Naive B cell (primary cell): ENCODE results near the gene CD63. TPM values are rescaled to one million over a fixed set of nuclear protein-coding genes. Genes with fewer than 3 reads are reported as not detected.

Experiments
- ATAC-seq, 2 donors: fragments of 150-1000 bp; cut with Tn5 transposase; 2 replicates each; pipeline ENCODE4 v1.10.0; 2021; ENCODE audit warnings: low read depth in 2 of 2, mild to moderate bottlenecking in 2 of 2, moderate library complexity in 2 of 2
- DNase-seq: peaks from one replicate; pipeline ENCODE4 v3.0.0; 2022
- H3K27ac Mint-ChIP-seq, 6 donors: one replicate each; pipeline ENCODE4 v1.8.0; 2020 to 2022; ENCODE audit warnings: mild to moderate bottlenecking in 6 of 6, mixed read lengths in 6 of 6, moderate library complexity in 5 of 6, inconsistent platforms in 2 of 6
- H3K27me3 Mint-ChIP-seq, 3 donors: one replicate each; pipeline ENCODE4 v1.8.0; 2021 to 2022; ENCODE audit warnings: mixed read lengths in 3 of 3, mild to moderate bottlenecking in 1 of 3
- H3K36me3 Mint-ChIP-seq, 2 donors: one replicate each; pipeline ENCODE4 v1.8.0; 2020 to 2022; ENCODE audit warnings: mixed read lengths in 2 of 2, inconsistent platforms in 1 of 2, mild to moderate bottlenecking in 1 of 2
- H3K4me1 Mint-ChIP-seq, 3 donors: one replicate each; pipeline ENCODE4 v1.8.0; 2020 to 2022; ENCODE audit warnings: mixed read lengths in 3 of 3, inconsistent platforms in 1 of 3, mild to moderate bottlenecking in 1 of 3, moderate library complexity in 1 of 3
- H3K4me3 Mint-ChIP-seq, 8 donors: one replicate each; pipeline ENCODE4 v1.8.0; 2020 to 2022; ENCODE audit warnings: mild to moderate bottlenecking in 8 of 8, mixed read lengths in 8 of 8, moderate library complexity in 8 of 8, inconsistent platforms in 2 of 8
- H3K9me3 Mint-ChIP-seq, 7 donors: one replicate each; pipeline ENCODE4 v1.8.0; 2020 to 2022; ENCODE audit warnings: mixed read lengths in 7 of 7, mild to moderate bottlenecking in 5 of 7, inconsistent platforms in 2 of 7, moderate library complexity in 1 of 7
- polyA plus RNA-seq, 6 donors: library from polyadenylated mRNA; unstranded; fragments of 300-500 nt; fragmentation: Illumina TruSeq; gene quantifications; one replicate each; pipeline ENCODE4 v1.2.3, GENCODE V29; 2021; ENCODE audit warnings: low read depth in 6 of 6

Gene CD63
- polyA plus RNA-seq, 6 donors from 2014 or later: 115 to 150 (median 142) TPM

DNA sequence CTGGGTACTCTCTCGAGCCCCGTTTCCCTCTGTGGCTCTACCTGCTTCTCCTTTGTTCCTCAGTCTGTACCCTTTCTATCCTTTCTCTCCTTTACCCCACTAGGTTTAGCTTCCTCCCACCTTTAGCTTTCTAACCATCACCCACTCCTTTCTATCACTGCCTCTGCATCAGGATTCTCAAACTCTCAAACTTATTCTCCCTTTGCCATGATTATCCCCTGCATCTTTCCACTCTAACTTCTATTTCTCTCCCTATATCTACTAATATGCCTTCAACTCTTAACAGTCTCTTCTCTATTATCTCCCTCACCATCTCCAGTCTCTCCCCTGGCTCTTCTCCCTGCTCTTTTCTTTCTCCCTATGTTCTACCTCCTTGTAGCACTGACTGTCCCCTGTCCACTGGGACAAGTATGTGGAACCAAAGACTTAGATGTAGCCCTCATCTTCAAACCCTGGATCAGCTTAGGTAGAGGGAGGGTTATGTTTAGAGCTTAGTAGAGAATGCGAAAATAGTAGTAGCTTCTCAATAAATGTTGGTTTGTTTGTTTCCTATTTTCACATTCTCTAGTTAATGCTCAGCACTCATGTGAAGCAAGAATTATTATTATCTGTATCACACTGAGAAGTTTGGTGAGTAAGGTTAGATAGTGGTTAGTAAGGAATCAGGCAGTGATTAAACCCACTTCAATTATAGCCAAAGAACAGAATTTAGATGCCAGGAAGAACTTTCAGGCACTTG is 17.5 kb upstream of the CD63 start:
- Mint-ChIP-seq H3K27ac (peak overlapping the region; percentile 1 to 95 (median 42)), H3K4me3 (peak overlapping the region; percentile 45 to 95 (median 76)), H3K27me3 (no peaks in the 10 kb centered on the region), H3K36me3 (peaks cover 0 to 12% of the 10 kb centered on the region in 2 donors), H3K4me1 (peaks cover 34 to 54% (median 39%) of the 10 kb centered on the region in 3 donors), H3K9me3 (no peaks in the 10 kb centered on the region)
- ATAC-seq: no peak
- no peak for DNase-seq

DNA sequence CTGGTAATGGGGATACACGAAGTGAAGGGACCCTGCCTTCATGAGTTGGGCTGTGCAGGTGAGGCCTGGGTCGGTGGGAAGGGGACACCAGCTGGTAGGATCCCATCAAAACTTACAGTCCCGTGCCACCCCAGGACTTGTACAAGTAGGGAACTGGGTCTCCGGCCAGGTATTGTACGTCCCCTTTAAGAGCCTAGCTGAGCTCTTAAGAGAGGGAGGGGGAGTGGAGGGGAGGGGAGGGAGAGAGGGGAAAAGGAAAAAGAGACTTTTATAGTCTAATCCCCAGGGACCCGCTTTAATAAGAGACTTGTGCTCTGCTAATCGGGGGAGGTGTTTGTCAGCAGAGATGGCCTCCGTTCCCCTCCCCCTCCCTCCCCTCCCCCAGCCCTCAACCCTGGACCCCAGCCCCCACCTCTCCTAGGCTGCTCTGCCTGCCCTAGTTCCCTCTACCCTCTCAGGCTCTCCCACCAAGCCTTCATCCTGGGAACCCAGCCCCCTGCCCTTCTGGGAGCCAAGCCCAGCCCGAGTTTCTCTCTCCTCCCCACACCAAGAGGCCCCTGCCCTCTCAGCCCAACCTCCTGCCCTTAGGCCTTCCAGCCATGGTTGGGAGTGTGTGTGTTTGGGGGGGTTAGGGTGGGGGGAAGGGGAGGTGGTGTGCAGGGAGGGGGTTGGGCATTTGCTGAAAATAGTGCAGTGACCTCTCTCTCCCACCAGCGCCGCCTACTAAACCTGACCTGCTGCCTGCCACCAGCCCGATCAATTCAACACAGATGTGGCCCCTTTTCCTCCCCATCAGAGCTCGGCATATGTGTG is 16.8 kb upstream of the CD63 start:
- DNase-seq (no peak), ATAC-seq (no peak)
- Mint-ChIP-seq H3K27ac (peak overlapping the region in 5 of 6 donors; percentile 1 to 95 (median 62)), H3K4me1 (peaks cover 34 to 54% (median 39%) of the 10 kb centered on the region in 3 donors), H3K4me3 (peak overlapping the region; percentile 78 to 95 (median 92)), H3K36me3 (peaks cover 0 to 7% of the 10 kb centered on the region in 2 donors), H3K9me3 (no peaks in the 10 kb centered on the region), H3K27me3 (no peaks in the 10 kb centered on the region)

DNA sequence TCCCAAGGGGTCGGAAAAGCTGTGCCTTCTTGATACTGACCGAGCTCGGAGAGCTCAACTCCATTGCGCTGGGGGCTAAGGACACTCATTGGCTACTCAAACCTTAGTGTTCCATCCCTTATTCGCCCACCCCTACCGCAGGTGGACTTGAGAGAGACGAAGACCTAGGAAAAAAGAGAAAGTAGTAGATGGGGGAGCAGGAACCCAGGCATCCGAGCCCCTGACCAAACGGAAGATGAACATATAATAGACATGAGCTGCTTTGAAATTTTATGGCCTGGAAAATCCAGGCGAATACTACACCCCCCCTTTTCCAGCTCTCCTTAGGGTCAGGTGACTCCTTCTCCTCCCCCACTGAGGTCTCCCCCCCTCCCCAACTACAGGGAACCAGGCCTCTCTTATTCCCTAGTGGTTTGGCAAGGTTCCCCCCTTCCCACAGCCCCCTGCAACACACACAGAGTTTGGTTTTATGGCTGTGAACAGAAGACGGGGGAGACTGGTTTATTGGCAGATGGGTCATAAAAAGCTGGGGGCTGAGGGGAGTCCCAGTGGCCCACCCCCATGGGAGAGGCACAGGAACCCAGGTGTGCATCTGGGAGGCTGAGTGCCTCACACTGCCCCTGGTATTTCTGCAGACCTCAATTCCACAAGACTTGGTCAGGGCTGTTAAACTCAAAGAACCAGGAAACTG is 15.7 kb upstream of the CD63 start:
- Mint-ChIP-seq H3K4me3 (peak overlapping the region; percentile 85 to 95 (median 92)), H3K27ac (peak overlapping the region in 4 of 6 donors; percentile 19 to 88 (median 78)), H3K4me1 (peaks cover 34 to 54% (median 35%) of the 10 kb centered on the region in 3 donors), H3K9me3 (no peaks in the 10 kb centered on the region), H3K36me3 (peaks cover 0 to 6% of the 10 kb centered on the region in 2 donors), H3K27me3 (no peaks in the 10 kb centered on the region)
- no peak for ATAC-seq
- DNase-seq: no peak

DNA sequence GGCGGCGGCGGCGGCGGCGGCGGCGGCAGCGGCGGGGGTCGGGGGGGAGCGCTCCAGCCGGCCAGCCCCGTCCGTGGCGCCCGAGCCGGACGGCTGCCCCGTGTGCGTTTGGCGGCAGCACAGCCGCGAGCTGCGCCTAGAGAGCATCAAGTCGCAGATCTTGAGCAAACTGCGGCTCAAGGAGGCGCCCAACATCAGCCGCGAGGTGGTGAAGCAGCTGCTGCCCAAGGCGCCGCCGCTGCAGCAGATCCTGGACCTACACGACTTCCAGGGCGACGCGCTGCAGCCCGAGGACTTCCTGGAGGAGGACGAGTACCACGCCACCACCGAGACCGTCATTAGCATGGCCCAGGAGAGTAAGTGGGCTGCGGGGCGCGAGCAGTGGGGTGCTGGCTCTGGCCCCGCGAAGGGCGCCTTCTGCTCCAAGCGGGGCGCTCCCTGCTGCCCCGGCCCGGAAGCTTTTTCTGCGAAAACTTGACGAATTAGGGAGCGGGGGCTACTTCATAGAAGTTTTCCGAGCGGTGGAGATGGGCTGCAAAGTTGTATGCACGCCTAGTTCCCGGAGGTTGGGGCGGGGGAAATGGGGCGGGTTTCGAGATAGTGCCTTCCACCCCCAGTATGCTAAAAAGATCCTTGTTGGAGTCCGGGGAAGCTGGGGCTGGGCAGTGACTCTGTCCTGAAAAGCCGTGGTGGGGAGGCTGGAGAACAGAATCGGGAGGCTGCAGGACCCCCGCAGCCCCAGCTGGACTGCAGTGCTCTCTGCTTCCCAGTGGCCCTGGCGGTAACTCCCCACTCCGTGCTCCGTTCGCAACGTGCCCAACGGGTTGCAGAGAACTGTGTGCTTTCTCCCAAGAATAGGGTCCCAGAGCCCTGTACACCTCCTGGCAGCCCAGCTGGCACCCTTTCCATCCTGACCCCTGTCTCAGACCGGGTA is 14.9 kb upstream of the CD63 start:
- Mint-ChIP-seq H3K9me3 (no peaks in the 10 kb centered on the region), H3K36me3 (no peaks in the 10 kb centered on the region), H3K4me1 (peaks cover 34 to 59% (median 35%) of the 10 kb centered on the region in 3 donors), H3K4me3 (peak overlapping the region; percentile 85 to 95 (median 92)), H3K27me3 (no peaks in the 10 kb centered on the region), H3K27ac (peak overlapping the region in 5 of 6 donors; percentile 19 to 88 (median 76))
- DNase-seq (no peak), ATAC-seq (peak; percentile 52)

DNA sequence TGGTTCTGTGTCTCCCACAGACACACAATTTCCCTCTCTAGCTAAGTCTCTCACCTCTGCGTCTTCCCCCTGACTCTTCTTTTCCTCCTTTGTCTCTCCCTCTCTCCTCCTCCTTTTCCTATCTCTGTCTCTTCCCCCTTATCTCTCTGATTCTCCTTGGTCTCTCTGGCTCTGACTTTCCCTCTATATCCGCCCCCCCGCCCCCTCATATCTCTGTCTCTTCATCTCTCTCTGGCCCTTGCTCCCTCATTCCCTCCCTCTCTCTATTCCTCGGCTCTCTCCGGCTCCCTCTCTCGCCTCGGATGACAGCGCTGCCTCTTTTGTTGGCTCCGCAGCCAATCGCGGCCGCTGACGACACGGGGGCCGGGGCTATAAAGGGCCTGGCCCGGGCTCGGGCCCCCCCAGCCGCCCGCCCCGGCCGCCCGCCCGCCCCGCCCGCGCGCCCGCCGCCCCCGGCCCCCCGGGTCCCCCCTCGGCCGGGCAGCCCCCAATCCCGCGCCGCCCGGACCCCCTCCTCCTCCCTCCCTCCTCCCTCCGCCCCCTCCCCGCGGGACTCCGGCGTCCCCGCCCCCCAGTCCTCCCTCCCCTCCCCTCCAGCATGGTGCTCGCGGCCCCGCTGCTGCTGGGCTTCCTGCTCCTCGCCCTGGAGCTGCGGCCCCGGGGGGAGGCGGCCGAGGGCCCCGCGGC is 14.1 kb upstream of the CD63 start, which contains the start of gene GDF11:
GDF11 (plus strand) TSS at position 404 of the 687 bp plus-strand sequence; CDS start at position 599, 195 bp downstream.
- H3K4me1 Mint-ChIP-seq: peaks cover 39 to 65% (median 40%) of the 10 kb centered on the region in 3 donors
- peak within 1 kb of the TSS; percentile 17 to 86 (median 62) for H3K27ac Mint-ChIP-seq

DNA sequence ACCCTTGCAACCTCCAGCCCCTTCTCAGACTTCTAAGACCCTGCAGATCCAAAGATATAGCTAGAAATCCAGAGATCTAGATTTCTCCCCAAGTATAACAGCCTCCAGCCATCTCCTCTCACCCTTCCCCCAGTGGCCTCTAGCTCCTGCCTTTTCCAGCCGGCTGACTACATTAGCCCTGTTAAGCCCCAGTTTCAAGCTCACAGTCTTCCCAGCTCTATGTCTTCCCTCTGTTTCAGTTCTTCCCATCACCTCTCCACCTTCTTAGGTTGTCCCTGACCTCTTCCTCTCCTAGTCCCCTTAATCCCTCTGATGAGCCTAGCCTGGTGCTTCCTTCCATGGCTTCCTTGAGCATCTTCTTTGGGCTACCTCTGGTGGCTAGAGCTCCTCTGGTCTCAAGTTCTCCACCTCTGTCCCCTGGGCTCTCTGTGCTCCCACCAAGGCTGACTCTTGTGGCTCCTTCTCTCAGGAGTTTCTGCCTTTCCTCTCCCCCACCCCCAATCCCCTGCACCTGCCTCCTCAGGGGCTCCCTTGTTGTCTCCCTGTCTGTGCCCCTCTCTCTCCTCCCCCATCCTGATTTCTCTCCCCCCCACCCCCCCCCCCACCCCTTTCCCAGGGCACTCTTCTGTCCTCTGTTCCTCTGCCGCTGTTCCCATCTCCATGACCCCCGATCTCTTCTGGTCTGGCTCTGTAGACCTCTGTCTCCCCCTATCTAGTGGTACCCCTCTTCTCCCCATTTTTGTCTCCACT is 13.3 kb upstream of the CD63 start:
- Mint-ChIP-seq H3K36me3 (no peaks in the 10 kb centered on the region), H3K27me3 (no peaks in the 10 kb centered on the region), H3K4me3 (peak overlapping the region; percentile 64 to 92 (median 82)), H3K4me1 (peaks cover 40 to 65% (median 47%) of the 10 kb centered on the region in 3 donors), H3K9me3 (no peaks in the 10 kb centered on the region), H3K27ac (peak overlapping the region in 5 of 6 donors; percentile 17 to 86 (median 50))
- ATAC-seq: no peak
- DNase-seq: no peak

More for the DNA sequence above, 14.1 kb upstream of the CD63 start, which contains the start of gene GDF11:
- H3K4me3 Mint-ChIP-seq: peak within 1 kb of the TSS; percentile 85 to 95 (median 92)
- peak; percentile 47 for DNase-seq
- no peaks in the 10 kb centered on the region for H3K36me3 Mint-ChIP-seq
- no peaks in the 10 kb centered on the region for H3K9me3 Mint-ChIP-seq
- ATAC-seq: peak; percentile 41 to 44
- H3K27me3 Mint-ChIP-seq: no peaks in the 10 kb centered on the region

DNA sequence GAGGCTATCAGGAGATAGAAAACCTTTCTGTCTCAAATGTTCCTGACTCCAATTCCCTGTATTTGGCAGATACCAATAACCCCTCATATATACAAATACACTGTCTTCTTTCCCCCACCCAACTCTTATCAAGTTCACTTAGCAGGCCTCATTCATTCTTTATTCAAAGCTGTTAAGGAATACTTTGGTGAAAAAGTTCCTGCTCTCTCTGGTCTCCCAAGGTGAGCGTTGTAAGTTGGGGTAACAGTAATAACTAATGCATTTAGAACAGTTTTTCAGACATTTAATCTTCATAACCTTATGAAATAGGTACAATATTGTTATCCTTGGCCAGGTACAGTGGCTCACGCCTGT is 10.2 kb upstream of the CD63 start:
- Mint-ChIP-seq H3K4me3 (peak overlapping the region in 7 of 8 donors; percentile 83 to 97 (median 96)), H3K4me1 (peaks cover 21 to 40% (median 25%) of the 10 kb centered on the region in 3 donors), H3K9me3 (no peaks in the 10 kb centered on the region), H3K27me3 (no peaks in the 10 kb centered on the region), H3K36me3 (no peaks in the 10 kb centered on the region), H3K27ac (peak overlapping the region in 3 of 6 donors; percentile 66 to 96 (median 95))
- DNase-seq (no peak), ATAC-seq (no peak)

DNA sequence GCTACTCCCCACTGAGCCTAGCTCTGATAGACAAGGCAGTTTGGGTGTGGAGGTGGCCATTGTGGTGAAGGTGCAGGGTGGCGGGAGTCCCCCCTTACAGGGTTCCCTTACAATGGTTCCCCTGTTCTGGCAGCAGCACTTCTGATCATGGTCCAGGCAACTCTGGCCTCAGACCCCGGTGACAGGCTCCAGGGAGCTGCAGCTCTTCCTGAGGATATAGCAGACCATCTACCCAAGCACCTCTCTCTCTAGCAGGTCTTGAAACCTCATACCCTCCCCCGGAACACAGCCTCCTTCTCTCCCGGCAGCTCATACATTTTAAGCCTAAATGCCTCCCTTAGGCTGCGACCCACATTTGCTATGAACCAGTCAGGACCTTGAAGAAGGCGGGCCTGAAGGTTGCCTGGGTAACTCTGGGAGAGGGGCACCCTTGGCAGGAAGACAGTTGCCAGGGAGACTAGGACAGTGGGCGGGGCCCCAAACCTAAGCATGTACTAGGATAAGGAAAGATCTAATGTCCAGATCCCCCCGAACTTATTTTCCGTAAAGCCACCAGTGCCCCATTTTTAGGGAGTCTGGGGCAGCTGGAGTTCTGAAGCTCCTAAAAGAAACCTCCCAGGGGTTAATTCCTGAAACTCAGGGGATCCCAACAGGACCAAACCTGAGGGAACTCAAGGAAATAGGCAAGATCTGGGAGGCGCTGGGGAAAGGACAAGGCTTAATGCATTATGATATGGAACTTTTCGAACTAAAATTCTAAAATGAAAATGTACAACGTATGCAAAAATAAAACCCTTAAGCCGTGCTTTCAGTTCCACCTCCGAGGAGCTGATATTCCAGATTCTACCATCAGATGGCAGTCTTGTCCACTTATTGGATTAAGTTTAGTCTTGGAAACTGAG is 9.6 kb upstream of the CD63 start:
- ATAC-seq: peak; percentile 83 to 84
- Mint-ChIP-seq H3K9me3 (no peaks in the 10 kb centered on the region), H3K27ac (peak overlapping the region; percentile 38 to 96 (median 94)), H3K36me3 (no peaks in the 10 kb centered on the region), H3K4me1 (peaks cover 21 to 35% (median 22%) of the 10 kb centered on the region in 3 donors), H3K4me3 (peak overlapping the region; percentile 82 to 97 (median 96)), H3K27me3 (no peaks in the 10 kb centered on the region)
- peak; percentile 79 for DNase-seq

DNA sequence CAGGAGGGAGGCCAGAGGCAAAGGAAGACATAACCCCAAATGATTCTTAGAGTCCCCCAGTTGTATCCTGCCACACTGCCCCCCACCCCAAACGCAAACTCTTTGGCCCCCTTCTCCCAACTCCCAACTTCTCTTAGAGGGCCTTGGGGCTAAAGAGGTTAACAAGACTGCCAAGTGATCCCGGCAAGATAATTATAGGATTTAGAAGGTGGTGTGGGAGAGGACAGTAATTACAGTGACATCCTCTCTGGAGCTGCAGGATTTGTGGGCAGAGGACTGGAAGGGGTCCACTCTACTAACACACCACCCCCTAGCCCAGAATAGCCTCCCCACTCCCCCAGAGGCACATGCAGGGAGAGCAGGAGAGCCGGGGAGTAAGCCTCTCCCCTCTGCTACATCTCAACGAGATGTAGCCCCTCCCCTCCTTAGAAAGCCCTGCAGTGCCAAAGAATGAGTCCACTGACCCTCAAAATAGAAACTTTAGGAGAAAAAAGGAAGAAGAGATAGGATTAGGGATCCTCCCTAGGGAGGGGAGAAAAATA is 8.8 kb upstream of the CD63 start:
- no peak for DNase-seq
- Mint-ChIP-seq H3K4me3 (peak overlapping the region; percentile 68 to 97 (median 96)), H3K27me3 (no peaks in the 10 kb centered on the region), H3K36me3 (no peaks in the 10 kb centered on the region), H3K9me3 (no peaks in the 10 kb centered on the region), H3K27ac (peak overlapping the region in 4 of 6 donors; percentile 48 to 96 (median 80)), H3K4me1 (peaks cover 19 to 32% (median 22%) of the 10 kb centered on the region in 3 donors)
- ATAC-seq: no peak

DNA sequence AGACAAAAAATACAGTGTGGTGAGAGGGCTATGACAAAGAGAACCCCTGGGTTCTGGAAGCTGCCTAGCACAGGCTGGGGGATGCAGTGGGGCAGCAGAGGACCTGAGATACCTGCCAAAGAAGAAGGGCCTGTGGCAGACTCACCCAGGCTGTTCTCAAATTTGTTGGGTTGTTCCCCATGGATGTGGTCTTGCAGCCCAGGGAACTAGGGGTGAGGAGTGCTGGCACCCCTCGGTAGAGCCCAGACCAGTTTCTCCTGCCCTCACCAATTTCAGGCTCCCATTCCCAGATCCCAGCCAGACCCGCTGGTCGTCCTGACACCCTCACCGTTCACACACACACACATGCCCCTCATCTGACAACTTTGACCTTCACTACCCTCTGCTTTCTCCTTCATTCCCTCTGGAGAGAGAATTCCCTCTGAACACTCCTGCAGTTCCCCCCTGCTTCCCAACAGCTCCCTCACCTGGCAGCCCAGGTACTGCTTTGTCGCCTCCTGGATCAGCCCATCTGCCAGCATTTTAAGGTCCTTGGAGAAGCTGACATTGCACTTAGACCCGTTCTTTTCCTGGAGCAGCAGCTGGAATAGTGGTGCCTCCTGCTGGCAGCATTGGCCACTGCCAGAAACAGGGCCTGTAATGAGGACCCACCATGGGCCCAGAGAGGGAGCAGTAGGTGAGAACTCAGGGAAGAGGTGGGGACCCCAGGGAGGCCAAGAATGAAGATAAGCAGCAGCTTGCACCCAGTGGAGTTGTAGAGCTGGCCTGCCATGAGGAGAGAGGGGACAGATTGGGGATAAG is 8.2 kb upstream of the CD63 start:
- Mint-ChIP-seq H3K36me3 (no peaks in the 10 kb centered on the region), H3K27me3 (no peaks in the 10 kb centered on the region), H3K4me3 (peak overlapping the region; percentile 68 to 97 (median 94)), H3K27ac (peak overlapping the region in 4 of 6 donors; percentile 66 to 93 (median 76)), H3K9me3 (no peaks in the 10 kb centered on the region), H3K4me1 (peaks cover 15 to 25% (median 24%) of the 10 kb centered on the region in 3 donors)
- ATAC-seq: peak; percentile 31 to 34
- peak; percentile 37 for DNase-seq
